Ovary (tissue), 9 donors: Measurements from ENCODE around the gene PTGDR. TPM values are rescaled to one million over a fixed set of nuclear protein-coding genes. Genes with fewer than 3 reads are reported as not detected.

Experiments
- DNase-seq, 5 donors: peaks; one replicate each; pipeline ENCODE4 v3.0.0-alpha.2; 2019 to 2020
- H3K27ac ChIP-seq, 2 donors: fragments of 200-600 bp; one replicate each; pipeline versions ENCODE4 v1.5.1 to v1.8.0; 2019 to 2022
- H3K27me3 ChIP-seq: fragments of 200-600 bp; one replicate; pipeline ENCODE4 v1.8.0; 2022
- H3K36me3 ChIP-seq: fragments of 200-600 bp; sonication (generic); one replicate; pipeline ENCODE4 v1.5.1; 2019
- H3K4me1 ChIP-seq: one replicate; pipeline ENCODE4 v1.8.1; 2013; ENCODE audit warnings: mild to moderate bottlenecking, moderate library complexity; ENCODE audit not compliant: insufficient read depth
- H3K4me3 ChIP-seq: fragments of 200-600 bp; sonication (generic); one replicate; pipeline ENCODE4 v1.5.1; 2017
- H3K9me3 ChIP-seq, 2 donors: fragments of 200-600 bp in 1 of 2; sonication (generic) in 1 of 2; one replicate each; pipeline versions ENCODE4 v1.5.1 to v1.8.1; 2013 to 2019; ENCODE audit warnings: mild to moderate bottlenecking in 1 of 2, moderate library complexity in 1 of 2
- EP300 ChIP-seq: sonication (generic); formaldehyde crosslinking; IDR thresholded peaks from one replicate; pipeline ENCODE4 v1.6.1; 2017; ENCODE audit warnings: antibody characterized with exemption
- POLR2A ChIP-seq: fragments of 450-650 bp; IDR thresholded peaks from one replicate; pipeline ENCODE4 v1.6.1; 2017; ENCODE audit warnings: antibody characterized with exemption, mild to moderate bottlenecking, moderate library complexity
- WGBS, 3 donors: extraction: QIAGEN DNeasy Blood & Tissue Kit in 1 of 3; methylation state at CpG; one replicate each; pipeline versions ENCODE4 v1.1.5 to v1.1.7; 2013 to 2017; 5-methylcytosine and 5-hydroxymethylcytosine counted together
- intact Hi-C, 4 donors: fragments of 100-400 bp; cut with DNase I; formaldehyde crosslinking; loops; one replicate each; pipeline versions ENCODE4 v1.11.0 to v1.15.1; 2022 to 2023
- polyA plus RNA-seq, 2 donors: library from polyadenylated mRNA; stranded (reverse); fragments of 200-250 nt in 1 of 2; fragments of 350-450 nt in 1 of 2; fragmentation: Illumina TruSeq in 1 of 2; extraction: RNeasy Lipid Tissue Mini Kit (QIAGEN cat#74804) in 1 of 2; gene quantifications; one replicate each; pipeline ENCODE4 v1.2.3, GENCODE V29; 2013 to 2014
- total RNA-seq, 7 donors: library from RNA; depleted of rRNA in 2 of 7; stranded (reverse); fragments of >200 nt in 2 of 7; fragmentation: NEBNext Ultra II Directional in 3 of 7; extraction: Animal tissue kit (Norgen Biotek cat#: 25700) in 3 of 7; gene quantifications; one replicate each; pipeline versions ENCODE4 v1.1.0 to v1.2.4, GENCODE V29; 2016 to 2023
- TF ChIP-seq, protein P1 (sequence below), 3 donors: fragments of 450-650 bp in 2 of 3; fragments of 200-600 bp in 1 of 3; IDR thresholded peaks; one replicate each; pipeline versions ENCODE4 v1.5.1 to v1.8.0; 2016 to 2022; ENCODE audit warnings: antibody characterized with exemption in 3 of 3, mild to moderate bottlenecking in 1 of 3
- donor health status: DM: no; HTN: no; CAD: no; lungs with moderate emphysema.
- donor health status: DM: no; HTN: no; CAD: no.
- donor health status: Bipolar disorder and iron deficiency.
- donor health status: DM: yes; HTN: yes; CAD: no.
- donor health status: DM: no; HTN: no; CAD: no.
- donor health status: DM: yes; HTN: yes; CAD: no.

The PTGDR gene
- total and polyA plus RNA-seq, 9 donors: 0.10 to 1.8 (median 0.52) TPM

DNA sequence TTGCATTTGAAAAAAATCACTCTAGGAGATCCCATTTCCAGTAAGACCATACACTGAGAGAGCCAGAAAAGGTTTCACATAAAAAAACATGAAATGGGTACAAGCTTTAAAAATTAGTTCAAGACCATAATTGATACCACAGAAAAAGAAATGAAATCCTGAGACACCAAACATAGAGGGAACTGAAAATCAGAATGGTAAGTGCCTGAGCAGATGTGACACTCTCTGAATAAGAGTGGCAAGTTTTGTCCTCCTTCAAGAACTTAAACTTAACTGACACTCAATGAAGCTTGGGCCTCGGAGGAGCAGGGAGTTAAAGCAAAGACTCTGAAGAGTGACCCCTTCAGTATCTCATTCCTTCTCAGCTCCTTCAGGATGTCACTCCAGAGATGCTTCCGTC lies 23.2 kb upstream of the PTGDR start:
- intact Hi-C loops: no loop called here
- H3K27me3 ChIP-seq: no peaks in the 10 kb centered on the region
- H3K27ac ChIP-seq: no peak overlapping the region
- H3K4me3 ChIP-seq: no peak overlapping the region
- no peaks in the 10 kb centered on the region for H3K4me1 ChIP-seq
- TF ChIP-seq POLR2A: no peak
- TF ChIP-seq EP300: no peak
- TF ChIP-seq, protein P1, sequence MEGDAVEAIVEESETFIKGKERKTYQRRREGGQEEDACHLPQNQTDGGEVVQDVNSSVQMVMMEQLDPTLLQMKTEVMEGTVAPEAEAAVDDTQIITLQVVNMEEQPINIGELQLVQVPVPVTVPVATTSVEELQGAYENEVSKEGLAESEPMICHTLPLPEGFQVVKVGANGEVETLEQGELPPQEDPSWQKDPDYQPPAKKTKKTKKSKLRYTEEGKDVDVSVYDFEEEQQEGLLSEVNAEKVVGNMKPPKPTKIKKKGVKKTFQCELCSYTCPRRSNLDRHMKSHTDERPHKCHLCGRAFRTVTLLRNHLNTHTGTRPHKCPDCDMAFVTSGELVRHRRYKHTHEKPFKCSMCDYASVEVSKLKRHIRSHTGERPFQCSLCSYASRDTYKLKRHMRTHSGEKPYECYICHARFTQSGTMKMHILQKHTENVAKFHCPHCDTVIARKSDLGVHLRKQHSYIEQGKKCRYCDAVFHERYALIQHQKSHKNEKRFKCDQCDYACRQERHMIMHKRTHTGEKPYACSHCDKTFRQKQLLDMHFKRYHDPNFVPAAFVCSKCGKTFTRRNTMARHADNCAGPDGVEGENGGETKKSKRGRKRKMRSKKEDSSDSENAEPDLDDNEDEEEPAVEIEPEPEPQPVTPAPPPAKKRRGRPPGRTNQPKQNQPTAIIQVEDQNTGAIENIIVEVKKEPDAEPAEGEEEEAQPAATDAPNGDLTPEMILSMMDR (IDR thresholded peaks at IDR 0.05): no peak
- DNase-seq: no peak
- no peaks in the 10 kb centered on the region for H3K9me3 ChIP-seq
- no peaks in the 10 kb centered on the region for H3K36me3 ChIP-seq
- 84 to 89% (median 87%) methylated on average over 2 of the region's 2 CpGs for WGBS, 3 donors

DNA sequence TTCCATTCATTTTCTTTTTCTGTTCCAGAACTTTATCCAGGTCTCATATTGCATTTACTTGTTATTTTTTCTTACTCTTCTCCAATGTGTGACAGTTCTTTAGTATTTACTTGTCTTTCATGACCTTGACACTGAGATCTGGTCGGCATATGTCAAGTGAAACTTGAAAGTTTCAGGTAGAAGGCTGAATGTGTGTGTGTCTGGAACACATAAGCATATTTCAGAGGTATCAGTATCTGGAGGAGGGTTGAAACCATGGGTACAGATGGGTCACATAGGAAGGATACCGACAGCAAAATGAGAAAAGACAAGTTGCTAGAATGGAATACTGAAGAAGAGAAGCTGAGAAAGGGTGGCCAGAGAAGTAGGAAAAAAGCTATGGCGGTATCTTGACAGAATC lies 22.5 kb upstream of the PTGDR start:
- Histone ChIP-seq H3K4me1 (no peaks in the 10 kb centered on the region), H3K27me3 (no peaks in the 10 kb centered on the region), H3K36me3 (no peaks in the 10 kb centered on the region), H3K4me3 (no peak overlapping the region), H3K9me3 (no peaks in the 10 kb centered on the region), H3K27ac (no peak overlapping the region)
- WGBS, 3 donors: 86 to 94% (median 91%) methylated on average over 3 of the region's 3 CpGs
- DNase-seq: no peak
- intact Hi-C loops: no loop called here
- TF ChIP-seq, protein P1 (IDR thresholded peaks at IDR 0.05): no peak
- TF ChIP-seq EP300: no peak
- no peak for TF ChIP-seq POLR2A

DNA sequence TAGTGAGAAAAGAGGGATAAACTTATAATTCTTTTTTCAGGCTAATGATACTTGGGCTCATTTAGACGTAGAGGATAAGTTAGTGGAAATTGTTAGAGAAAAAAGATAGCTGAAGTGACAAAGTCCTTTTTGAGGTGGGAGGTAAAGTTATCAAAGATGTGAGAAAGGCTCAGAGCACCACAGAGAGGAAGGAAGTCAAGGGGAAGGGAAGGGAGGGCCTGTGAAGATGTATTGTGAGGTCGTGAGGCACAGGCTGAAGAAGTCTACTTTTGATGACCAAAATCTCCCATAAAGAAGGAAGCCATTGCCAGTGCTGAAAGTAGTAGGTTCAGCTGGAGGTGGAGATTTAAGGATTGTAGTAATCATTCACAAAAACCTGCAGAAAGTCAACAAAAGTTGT lies 19.4 kb upstream of the PTGDR start:
- no peak overlapping the region for H3K4me3 ChIP-seq
- intact Hi-C loops: no loop called here
- no peaks in the 10 kb centered on the region for H3K27me3 ChIP-seq
- no peak overlapping the region for H3K27ac ChIP-seq
- no peak for DNase-seq
- no peaks in the 10 kb centered on the region for H3K9me3 ChIP-seq
- TF ChIP-seq EP300: no peak
- no peak for TF ChIP-seq POLR2A
- 84 to 95% (median 89%) methylated on average over 2 of the region's 2 CpGs for WGBS, 3 donors
- H3K36me3 ChIP-seq: no peaks in the 10 kb centered on the region
- H3K4me1 ChIP-seq: peaks cover 1% of the 10 kb centered on the region

DNA sequence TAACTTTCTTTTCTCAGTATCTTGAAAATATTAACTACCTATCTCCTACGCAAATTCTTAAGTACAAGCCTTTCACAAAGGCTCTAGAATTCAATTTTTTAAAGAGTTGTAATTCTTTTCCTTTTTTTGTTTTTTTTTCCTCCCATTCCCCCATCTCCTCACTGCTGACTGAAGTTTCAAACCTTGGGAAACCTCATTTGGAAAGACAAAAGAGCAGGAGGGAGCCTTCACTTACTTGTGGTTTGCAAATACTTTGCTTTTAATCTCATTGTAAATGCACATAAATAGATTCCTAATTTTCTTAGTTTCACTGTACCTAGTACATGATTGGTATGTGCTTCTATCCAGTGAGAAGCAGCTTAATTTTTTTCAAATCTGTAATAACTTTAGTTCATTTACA lies 15.8 kb upstream of the PTGDR start:
- DNase-seq: no peak
- Histone ChIP-seq H3K4me1 (peaks cover 1% of the 10 kb centered on the region), H3K4me3 (no peak overlapping the region), H3K9me3 (no peaks in the 10 kb centered on the region), H3K27me3 (no peaks in the 10 kb centered on the region), H3K36me3 (no peaks in the 10 kb centered on the region), H3K27ac (no peak overlapping the region)
- no peak for TF ChIP-seq EP300
- TF ChIP-seq POLR2A: no peak
- TF ChIP-seq, protein P1 (IDR thresholded peaks at IDR 0.05): no peak
- WGBS, 3 donors: 26 to 41% (median 28%) methylated on average over 1 of the region's 1 CpG
- intact Hi-C loops: no loop called here

DNA sequence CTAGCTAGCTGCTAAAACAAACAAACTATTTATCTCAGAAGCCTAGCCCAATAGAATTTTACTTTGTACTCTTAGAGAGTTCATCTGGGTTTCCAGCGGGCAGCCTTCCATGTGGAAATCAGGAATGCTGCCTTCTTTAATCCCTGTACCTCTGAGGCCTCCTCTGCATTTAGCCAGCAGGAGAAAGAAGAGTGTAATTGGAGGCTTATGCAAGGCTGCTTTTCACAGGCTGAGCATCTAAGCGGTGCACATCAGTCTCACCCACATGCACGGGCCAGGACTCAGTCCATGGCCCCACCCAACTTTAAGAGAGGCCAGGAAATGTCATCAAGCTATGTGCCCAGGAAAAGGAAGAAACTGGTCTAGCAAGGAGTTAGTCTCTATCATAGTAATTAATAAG lies 14.0 kb upstream of the PTGDR start:
- peaks cover 1% of the 10 kb centered on the region for H3K4me1 ChIP-seq
- H3K4me3 ChIP-seq: no peak overlapping the region
- no peak overlapping the region for H3K27ac ChIP-seq
- TF ChIP-seq EP300 (no peak), POLR2A (no peak)
- TF ChIP-seq, protein P1 (IDR thresholded peaks at IDR 0.05): no peak
- WGBS, 3 donors: 43 to 56% (median 43%) methylated on average over 3 of the region's 3 CpGs
- no peak for DNase-seq
- intact Hi-C loops: no loop called here
- H3K27me3 ChIP-seq: no peaks in the 10 kb centered on the region
- H3K9me3 ChIP-seq: no peaks in the 10 kb centered on the region
- no peaks in the 10 kb centered on the region for H3K36me3 ChIP-seq
